GM21360 (cell line): ENCODE measurements around the gene RPL22.

ENCODE experiments used
- ATAC-seq: cut with Tn5 transposase; IDR thresholded peaks from one replicate; pipeline ENCODE4 v1.9.1; 2021; ENCODE audit warnings: mild to moderate bottlenecking, moderate library complexity; ENCODE audit not compliant: unreplicated experiment

The RPL22 gene

DNA sequence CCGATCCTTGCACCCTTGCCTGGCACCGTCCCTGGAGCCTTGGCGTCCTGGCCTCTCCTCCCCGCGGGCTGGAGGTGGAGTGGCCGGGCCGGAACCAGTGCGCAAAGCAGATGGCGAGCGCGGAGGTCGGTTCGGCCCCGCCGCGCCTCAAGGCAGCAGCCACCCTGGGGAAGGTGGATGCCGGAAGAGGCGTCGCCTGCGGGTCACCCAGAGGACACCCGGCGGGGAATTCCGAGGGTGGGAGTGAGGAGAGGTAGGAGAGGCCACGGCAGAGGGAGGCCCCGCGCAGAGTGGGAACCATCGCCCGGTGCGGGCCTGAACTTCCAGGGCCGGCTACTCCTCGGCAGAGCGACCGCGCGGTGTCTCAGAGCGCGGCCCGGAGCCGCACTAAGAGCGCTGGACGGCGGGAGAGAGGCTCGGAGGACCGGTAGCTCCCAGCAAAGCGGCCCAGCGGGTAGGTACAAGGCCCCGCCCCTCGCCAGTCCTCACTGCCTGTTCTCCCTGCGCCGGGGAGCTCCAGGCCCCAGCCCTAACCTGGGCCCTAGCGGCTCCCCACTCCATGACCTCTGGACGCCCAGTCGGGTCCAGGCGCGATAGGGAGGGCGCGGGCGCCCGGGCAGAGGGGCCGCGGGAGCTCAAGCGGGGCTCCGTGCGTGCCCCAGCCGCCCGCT, 6.6 kb upstream of the RPL22 start, which contains the start of gene RNF207:
TSS of gene RNF207 (plus strand) at position 271 of the 671 bp plus-strand sequence. CDS start 417 bp downstream, outside the sequence.
- ATAC-seq, result peak; percentile 62

DNA sequence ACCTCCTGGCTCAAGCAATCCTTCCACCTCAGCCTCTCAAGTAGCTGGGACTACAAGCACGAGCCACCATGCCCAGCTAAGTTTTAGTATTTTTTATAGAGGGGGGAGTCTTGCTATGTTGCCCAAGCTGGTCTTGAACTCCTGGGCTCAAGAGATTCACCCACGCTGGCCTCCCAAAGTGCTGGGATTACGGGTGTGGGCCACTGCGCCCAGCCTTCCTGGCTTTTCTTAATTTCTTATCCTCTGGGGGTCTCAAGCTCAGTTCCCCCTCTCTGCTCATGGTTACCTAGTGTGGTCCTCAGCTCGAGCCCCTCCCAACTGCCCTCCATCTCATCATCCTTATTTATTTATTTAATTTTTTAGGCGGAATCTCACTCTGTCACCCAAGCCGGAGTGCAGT, 2.9 kb upstream of the RPL22 start:
- ATAC-seq, result no peak

DNA sequence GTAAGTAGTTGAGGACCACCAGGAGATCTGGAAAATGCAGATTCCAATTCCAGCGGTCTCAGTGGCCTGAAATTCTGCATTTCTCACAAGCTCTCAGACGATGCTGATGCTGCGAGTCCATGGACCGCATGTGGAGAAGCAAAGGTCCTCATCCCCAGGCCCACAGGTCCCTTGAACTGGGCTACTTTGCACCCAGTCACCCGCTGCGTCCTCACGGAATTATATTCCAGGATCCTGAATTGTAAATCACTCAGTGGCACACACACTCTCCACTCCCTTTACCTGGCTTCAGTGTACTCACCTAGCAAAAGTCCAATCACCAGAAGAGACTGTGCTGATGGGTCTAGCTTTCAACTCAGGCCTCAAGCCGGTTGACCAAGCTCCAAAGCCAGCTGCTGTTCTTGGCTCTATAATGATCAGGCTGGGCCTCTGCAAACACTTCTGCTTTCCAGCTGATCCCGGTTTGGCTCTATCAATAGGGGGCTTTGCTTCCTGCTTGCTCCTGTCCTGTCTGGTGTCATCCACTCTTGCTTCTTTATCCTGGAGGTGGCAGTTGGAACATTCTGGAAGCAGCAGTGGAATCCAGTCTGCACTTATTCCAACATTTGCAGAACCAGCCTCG, 904 bp upstream of the RPL22 start:
- no peak for ATAC-seq

DNA sequence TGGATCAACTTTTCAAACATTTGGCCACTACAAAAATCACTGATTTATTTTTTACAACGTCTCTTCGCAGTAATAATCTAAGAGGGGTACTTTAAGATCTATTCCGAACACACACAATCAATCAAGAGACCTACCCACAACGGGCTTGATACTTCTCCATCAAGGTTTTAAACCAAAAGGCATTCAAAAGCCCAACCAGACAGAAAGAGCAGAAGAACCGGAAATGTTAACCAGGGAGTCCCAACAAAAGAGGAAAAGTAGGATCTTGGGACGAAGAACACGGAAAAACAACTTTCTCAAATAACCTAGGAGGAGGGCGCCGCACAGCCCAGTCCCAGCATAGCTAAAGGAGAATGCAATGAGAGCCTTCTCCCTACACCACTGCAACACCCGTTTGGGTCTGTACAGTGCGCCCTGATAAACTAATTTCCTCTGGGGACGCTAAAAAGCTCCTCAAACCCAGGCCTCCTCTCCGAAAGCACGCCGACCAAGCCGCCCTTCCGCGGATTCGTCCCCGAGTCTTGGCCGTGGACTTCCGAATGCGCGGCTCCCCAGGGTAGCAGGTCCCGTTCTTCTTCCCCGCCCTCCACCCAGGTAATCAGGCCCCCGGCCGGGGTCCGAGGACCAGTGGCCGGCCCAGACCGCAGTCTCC, 623 bp downstream of the RPL22 start:
- peak; percentile 15 for ATAC-seq

DNA sequence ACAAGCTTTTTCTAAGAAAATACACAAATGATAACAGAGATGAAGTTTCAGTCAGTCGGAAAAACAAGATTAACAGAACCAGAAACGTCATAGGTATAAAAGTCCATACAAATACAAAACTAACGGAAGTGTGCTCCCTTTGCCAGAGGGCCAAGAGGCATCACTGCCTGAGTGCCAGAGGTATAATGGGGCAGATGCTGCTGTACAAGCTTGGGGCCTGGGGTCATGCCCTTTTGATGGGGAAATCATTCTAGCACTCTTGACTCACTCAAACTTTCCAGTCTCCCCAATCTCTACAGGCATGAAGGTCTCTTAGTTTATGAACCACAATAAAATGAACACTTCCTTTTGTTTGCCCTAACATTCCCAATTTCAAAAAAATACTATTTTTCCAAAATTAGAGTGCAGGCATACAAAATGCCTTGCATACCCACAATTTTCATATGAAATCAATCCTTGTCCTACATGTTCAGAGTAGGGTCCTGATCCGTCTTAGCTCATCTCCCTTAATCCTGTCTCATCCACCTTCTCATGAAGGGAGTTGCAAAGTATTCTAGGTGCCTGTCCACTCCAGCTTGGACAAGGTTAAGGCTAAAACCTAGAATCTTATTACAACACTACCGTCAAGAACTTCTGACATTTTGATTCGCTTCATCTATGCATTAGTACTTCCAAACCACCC, 1.5 kb downstream of the RPL22 start:
- ATAC-seq, result no peak

DNA sequence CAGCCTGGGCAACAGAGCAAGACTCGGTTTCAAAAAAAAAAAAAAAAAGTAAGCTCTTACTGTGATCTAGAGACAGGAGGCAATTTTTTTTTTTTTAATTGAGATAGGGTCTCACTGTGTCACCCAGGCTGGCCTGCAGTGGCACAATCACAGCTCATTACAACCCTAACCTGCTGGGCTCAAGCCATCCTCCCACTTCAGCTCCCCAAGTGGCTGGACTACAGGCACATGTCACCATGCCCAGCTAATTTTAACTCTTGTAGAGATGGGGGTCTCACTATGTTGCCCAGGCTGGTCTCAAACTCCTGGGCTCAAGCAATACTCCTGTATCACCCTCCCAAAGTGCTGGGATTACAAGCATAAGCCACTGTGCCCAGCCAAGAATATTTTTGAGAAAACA, 7.4 kb downstream of the RPL22 start:
- no peak for ATAC-seq

DNA sequence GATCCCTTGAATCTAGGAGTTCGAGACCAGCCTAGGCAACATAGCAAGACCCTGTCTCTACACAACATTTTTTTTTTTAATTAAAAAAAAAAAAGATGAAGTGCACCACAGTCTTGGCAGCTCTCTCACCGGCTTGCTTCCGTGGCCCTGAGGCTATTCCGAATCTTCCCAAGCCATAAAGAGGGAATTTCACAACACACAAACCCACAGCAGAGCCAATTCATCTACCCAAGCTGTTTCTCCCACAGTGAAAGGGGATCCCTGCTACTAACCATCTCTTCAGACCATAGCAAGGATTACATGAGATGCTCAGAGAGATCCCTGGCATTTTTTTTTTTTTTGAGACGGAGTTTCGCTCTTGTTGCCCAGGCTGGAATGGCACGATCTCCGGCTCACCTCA, 10.9 kb downstream of the RPL22 start:
- no peak for ATAC-seq

DNA sequence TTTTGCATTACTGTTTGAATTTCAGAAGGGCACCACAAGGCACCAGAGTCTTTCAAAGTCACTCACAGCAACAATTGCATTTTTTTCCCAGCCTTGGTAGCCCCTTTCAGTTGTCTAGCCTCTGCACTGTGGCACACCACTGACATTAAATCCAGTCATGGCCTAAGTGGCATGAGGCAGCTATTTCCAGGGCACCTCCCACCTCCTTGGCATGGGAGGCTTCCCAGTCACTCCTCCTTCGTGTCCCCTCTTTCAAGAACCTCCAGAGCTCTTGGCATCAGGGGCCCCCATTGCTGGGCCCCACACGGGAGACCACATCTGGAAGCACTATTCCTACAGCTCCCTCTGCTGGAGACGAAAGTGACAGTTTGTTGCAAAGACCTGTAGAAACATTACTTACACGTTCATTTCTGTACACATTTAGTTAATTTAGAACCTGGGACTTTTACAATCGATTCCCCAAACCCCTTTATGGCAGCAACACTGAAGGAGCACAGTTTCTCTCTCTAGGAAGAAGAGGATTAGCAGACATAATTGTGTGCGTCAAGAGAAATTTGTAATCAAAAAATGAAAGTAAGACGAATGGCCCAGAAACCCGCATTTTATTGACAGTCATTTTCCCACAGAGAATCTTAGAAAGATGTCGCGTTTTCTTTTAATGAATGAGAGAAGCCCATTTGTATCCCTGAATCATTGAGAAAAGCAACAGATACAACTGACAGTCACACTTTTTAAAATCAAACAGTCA, 13.6 kb downstream of the RPL22 start:
- no peak for ATAC-seq

DNA sequence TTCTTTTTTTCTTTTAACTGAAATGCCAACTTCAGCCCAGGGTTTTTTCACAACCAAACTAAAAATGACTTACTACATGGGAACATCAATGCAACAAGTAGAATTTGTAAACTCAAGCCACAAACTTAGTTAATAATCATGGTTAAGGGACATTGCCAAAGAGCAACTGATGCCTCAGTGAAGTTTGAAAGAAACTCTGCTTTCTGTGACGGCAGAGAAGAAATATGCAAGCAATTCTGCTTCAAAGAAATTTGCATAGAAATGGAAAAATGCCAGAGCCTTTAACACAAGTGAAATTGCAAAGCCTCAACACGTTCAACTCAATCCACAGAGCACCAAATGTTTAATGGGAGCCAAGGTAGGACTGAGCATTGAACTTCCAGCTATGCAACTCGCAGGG, 14.2 kb downstream of the RPL22 start:
- no peak for ATAC-seq

DNA sequence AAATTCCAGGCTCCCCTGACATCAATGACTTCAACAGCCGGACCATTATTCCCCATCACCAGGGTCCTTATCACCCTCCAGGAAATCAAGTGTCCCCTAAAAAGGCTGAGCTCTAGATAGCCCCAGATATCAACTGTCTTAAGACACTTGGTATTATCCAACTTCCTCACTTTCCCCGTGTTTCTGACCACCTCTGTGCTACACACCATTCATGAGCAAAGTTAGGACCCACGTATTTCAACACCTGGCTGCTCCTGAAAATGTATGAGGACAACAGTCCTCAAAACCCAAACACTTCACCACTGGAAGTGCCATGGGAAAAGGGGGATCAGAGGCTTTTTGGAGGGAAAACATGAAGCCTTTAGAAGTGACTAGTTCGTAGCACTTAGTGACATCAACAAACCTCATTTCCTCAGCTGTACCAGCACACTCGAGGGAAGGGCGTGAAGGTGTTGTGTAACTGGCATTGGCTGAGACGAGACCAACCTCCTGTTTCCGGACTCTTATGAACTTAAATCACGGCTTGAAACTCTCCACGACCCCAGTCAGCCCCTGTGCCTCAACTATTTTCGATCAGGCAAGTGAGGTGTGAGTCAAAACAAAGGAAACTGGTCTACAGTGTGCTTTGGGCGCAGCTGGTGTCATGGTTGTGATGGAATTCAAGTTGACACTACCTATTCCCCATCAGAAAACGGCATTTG, 15.2 kb downstream of the RPL22 start:
- no peak for ATAC-seq

DNA sequence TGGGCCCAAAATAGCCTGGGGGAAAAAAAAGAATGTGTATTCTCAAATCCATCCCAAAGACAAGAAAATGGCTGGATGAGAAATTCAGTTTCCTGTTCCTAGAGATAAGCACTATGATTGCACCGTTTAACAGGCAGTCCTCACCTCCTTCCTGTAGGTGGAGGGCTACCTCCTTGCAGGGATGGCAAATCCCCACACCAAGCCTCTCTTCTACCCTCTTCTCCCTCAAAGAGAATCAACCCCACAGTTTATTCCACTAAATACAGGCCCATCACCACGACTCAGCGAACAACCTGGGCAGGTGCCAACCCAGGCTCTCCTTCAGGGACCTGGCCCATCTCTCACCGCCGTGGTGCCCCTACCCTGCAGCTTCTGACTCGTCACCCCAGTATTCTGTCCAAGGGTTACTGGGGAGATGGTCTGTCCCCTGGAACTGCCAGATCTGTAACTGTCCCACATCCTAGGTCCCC, 15.8 kb downstream of the RPL22 start:
- ATAC-seq, result no peak

DNA sequence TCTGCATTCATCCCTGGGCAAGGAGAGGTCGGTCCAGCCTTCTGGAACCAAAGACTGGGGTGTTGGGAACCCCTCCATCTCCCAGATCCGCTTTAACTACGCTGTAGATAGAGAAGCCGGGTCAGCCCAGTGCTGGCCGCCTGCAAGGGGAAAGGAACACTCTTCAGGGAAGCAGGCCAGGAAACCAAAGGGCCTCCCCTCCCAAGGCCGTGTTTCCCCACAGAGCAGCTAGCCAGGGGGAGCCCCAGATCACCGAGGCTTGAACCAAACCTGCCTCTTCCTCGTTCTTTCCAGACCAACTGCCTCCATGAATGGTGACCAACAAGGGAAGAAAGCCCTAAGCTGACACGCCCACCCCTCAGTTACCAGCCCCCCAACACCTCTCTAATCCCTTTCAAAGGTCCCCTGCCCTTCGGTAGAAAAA, 18.0 kb downstream of the RPL22 start:
- no peak for ATAC-seq

DNA sequence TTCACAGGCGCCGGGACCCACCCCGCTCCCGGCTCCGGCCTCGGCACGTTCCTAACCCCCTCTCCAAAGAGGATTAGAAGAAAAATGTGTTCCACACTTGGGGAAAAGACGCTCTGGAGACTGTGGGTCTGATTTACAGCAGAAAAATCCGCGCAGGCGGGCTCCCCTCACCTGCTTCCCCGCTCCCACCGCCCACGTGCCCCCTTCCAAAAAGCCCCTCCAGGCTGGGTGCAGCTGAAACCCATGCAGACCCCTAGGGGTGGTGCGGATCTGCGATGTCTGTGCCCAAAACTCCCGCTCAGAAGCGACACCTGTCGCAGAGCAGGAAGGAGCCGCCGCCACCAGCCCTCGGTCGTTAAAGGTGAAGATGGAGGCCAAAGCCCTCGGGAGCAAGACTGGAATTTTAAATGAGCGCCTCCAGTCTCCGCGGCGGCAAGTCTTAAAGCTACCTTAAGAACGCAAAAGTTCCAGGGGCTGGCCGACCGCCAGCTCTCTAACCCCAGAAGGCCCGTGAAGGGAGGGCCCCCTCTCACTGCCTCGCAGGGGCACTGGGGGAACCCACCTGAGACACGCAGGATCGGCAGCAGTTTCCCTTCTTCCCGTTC, 18.6 kb downstream of the RPL22 start:
- ATAC-seq, result no peak

DNA sequence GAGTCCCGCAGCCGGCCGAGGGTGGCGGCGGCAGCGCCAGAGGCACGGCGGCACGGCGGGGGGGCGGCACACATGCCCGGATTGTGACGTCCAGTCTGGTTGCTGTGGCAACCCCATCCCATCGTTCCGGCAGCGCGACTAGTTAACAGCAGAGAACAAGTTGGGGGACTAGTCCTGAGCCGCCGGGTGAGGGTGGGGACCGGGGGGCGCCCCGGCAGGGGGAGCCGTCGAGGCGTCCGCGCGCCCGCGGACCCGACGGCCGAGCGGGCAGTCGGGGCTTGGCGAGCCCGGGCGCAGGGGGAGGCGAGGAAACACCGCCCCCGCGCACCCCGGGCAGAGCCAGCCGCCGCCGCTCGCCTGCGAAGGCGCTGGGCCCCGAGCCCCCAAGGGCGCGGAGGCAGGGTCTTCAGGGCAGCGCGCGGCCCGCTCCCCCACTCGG, 19.1 kb downstream of the RPL22 start, which contains the start of gene CHD5:
TSS of gene CHD5 (minus strand) at position 54 of the 439 bp plus-strand sequence. CDS start 298 bp downstream, outside the sequence.
- no peak for ATAC-seq

DNA sequence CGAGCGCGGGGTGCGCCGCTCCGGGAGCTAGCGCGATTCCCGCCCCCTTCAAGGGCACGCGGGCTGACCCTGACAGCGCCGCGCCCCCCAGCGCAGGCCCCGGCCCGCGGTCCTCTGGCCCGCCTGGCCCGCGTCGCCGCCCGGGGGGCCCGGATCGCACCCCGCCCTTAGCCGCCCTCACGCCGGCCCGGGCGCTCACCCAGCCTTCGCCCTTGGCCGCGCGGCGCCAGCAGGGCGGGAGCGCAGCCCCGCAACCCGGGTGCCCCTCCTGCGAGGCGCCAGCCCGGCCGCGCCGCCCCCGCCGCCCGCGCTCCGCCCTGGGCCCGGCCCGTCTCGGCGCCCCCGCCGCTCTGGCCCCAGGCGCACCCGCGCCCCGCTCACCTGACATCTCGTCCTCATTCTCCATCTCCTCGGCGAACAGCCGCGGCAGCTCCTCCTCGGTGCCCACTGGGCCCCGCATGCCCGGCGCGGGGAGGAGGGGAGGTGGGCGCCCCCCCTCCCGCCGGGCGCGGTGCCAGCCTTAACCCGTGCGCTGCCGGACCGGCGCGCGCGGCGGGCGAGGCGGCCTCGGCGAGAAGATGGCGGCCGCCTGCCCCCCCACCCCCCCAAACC, 19.7 kb downstream of the RPL22 start:
- ATAC-seq, result no peak

DNA sequence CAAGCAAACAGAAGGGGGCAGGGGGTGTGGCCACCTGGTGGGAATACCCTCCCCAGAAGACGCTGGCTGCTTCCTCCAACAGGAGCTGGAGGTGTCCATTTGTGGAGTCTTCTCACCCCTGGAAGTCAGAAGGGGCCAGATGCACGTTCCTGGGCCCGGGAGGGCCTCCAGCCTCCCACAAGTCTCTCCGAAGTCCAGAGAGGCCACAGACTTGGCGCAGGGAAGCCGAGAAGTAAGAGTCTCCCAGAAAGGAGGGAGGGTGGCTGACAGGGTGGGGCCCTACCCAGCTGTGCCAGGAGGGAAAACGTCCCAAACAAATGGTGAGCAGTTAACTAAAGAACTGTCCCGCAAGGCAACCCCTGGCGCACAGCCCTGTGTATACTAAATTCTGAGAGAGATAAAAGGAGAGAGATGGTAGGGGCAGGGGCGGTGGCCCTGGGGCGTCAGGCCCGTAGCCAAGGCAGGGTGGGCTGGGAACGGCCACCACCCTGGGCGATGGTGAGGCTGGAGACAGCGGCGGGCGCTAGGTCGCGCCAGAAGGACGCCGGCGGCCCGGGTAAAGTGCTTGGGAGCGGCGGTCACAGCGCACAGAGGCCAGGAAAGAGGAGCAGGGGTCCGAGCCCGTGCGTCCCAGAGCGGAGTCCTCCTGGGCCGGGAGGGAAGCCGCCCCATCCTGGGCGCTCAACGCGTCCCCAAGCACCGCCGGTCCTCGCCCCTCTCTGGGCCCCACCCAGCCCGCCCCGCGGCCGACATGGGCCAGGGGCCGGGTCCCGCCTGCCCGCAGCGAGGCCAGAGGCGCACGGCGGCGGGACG, 20.4 kb downstream of the RPL22 start:
- ATAC-seq, result no peak

DNA sequence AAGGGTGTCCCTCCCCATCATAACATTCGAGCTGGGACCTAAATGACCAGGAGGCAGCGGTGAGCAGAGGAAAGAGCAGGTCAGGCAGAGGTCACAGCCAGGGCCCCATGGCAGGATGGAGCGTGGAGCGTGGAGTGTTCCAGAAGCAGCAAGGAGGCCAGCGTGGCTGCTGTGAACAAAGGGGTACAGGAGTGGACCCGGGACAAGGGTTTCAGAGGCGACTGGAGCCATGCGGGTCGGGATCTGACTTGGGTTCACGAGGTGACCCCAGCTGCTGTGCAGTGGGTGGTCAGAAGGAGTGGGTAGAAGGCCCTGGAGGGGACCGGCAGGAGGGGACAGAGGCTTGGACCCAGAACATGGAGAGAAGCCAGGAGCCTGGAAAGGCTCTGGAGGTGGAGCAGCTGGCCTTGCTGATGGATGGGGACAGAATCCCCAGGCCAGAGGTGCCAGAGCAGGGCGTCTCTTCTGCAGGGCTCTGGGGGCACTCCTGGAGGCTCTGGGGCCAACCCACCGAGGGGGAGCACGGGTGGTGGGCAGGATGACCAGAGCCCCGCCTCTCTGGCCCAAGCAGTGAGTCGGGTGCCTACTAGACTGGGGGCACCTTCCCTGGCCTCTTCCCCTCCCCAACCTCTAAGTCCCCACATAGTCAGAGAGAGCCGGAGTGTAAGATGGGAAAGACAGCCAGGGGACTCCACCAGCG, 21.6 kb downstream of the RPL22 start:
- no peak for ATAC-seq

DNA sequence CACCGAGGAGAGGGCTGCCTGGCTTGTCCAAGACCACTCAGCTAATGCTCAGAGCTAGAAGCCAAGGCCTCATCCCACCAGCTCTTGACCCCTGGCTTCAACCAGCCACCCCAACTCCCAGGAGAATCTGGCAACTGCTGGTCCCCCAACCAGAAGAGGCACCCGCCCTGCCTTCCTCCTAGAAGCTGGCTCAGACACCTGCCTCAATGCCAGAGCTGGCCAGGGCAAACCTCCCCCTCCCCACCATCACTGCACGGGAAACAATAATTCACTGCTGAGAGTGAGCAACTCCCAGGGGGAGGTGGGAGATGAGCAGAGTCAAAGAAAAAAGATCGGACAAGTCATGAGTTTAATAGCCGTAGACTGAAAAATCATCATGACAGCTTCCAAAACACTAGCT, 22.6 kb downstream of the RPL22 start:
- no peak for ATAC-seq
